H1 (cell line): ENCODE data around the gene UPF1. TPM values are rescaled to one million over a fixed set of nuclear protein-coding genes. Genes with fewer than 3 reads are reported as not detected.

Experiments used
- GTF2F1 ChIP-seq: IDR thresholded peaks from 2 replicates; pipeline ENCODE4 v1.6.1; 2012; ENCODE audit warnings: low read depth, low read length, improper control_type of control experiment, borderline replicate concordance
- JUN ChIP-seq: IDR thresholded peaks from 2 replicates; pipeline ENCODE4 v1.6.1; 2011; ENCODE audit warnings: low read depth, mild to moderate bottlenecking, improper control_type of control experiment, low read length
- KDM5A ChIP-seq: fragments of 200-600 bp; IDR thresholded peaks from 2 replicates; pipeline ENCODE4 v1.7.1; 2012; ENCODE audit warnings: mild to moderate bottlenecking, low read length, inconsistent platforms, mixed read lengths
- polyA plus RNA-seq, 7 experiments: library from polyadenylated mRNA; depleted of rRNA in 3 of 7; stranded (reverse) in 5 of 7; unstranded in 2 of 7; fragments of >200 nt in 5 of 7; fragments of 200-250 nt in 2 of 7; gene quantifications; 1 replicate in 5 of 7; 2 replicates in 1 of 7; 4 replicates in 1 of 7; pipeline versions ENCODE4 v1.2.1 to v1.2.3, GENCODE V29; 2011 to 2013; ENCODE audit warnings: missing spikeins in 2 of 7, mixed read lengths in 2 of 7
- total RNA-seq: library from RNA; stranded (reverse); fragmentation: NEBNext Ultra II Directional; extraction: Animal tissue kit (Norgen Biotek cat#: 25700); gene quantifications from 2 replicates; pipeline ENCODE4 v1.2.1, GENCODE V29; 2021

Gene UPF1
- total and polyA plus RNA-seq, 2 of the 8 experiments (the other 6 are each of a cell fraction or from before 2014, with no cell fraction given) = 46.4 to 62.0 TPM

DNA sequence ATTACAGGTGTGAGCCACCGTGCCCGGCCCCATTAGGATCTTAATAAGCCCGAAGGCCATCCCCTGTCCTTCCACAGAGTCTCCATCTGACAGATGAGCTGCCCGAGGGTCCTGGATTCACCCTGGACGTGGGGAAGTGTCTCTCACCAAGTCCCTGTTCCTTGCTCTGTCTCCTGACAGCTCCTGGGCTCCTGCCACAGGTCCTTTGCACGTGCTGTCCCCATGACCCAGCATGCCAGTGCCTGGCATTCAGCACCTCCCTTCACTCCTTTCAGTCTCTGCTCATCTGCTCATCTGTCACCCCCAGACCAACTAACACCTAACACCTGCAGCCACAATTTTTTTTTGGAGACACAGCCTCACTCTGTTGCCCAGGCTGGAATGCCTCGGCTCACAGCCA is 49.7 kb downstream of the UPF1 start (continued):
- TF ChIP-seq KDM5A (no peak), GTF2F1 (no peak), JUN (no peak)
